SJSA1 (cell line): ENCODE measurements around the gene ZNF316. TPM values are rescaled to one million over a fixed set of nuclear protein-coding genes. Genes with fewer than 3 reads are reported as not detected.

Experiments used
- DNase-seq, 2 experiments: peaks; one replicate each; pipeline ENCODE4 v3.0.0-alpha.2; 2015 to 2020; ENCODE audit warnings: low spot score in 2 of 2, low read depth in 1 of 2
- H3K27ac ChIP-seq: fragments of 250-450 bp; sonication (Bioruptor Pico); 2 replicates; pipeline ENCODE4 v1.5.1; 2020; ENCODE audit warnings: mild to moderate bottlenecking, moderate library complexity
- H3K27me3 ChIP-seq: fragments of 250-450 bp; sonication (Bioruptor Pico); replicated peaks from 2 replicates; pipeline ENCODE4 v1.5.1; 2020; ENCODE audit warnings: mild to moderate bottlenecking, moderate library complexity
- H3K36me3 ChIP-seq: fragments of 250-450 bp; sonication (Bioruptor Pico); 2 replicates; pipeline ENCODE4 v1.5.1; 2020; ENCODE audit warnings: mild to moderate bottlenecking
- H3K4me1 ChIP-seq: fragments of 250-450 bp; sonication (Bioruptor Pico); replicated peaks from 2 replicates; pipeline ENCODE4 v1.6.1; 2021; ENCODE audit warnings: mild to moderate bottlenecking
- H3K4me3 ChIP-seq: fragments of 250-450 bp; sonication (Bioruptor Pico); 2 replicates; pipeline ENCODE4 v1.5.1; 2020; ENCODE audit warnings: mild to moderate bottlenecking
- H3K9me3 ChIP-seq: fragments of 250-450 bp; sonication (Bioruptor Pico); replicated peaks from 2 replicates; pipeline ENCODE4 v1.5.1; 2020; ENCODE audit warnings: mild to moderate bottlenecking
- total RNA-seq: library from RNA; depleted of rRNA; stranded (reverse); fragments of >200 nt; shearing (Covaris generic); gene quantifications from 2 replicates; pipeline ENCODE4 v1.2.3, GENCODE V29; 2014

Gene ZNF316
- total RNA-seq, 1 experiment from 2014 or later = 11.6 TPM

DNA sequence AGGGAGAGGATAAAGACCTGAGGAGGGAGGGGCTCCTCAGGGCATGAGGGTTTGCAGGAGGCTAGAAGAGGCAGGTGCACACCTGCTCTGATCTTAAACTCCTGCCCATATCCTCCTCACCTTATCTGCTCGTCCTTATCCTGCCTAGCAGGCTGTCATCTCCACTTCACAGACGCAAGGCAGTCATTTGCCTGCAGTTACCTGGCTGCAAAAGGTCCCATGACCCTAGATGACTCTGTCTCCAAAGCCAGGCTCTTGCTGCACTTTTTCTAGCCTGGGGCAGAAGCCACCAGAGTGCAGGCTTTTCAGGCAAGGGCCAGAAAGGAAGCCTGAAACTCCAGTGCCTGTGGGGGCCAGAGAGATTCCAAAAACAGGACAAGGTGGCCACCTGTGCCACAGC lies 23.4 kb upstream of the ZNF316 start:
- no peak overlapping the region for H3K27ac ChIP-seq
- H3K9me3 ChIP-seq = no peaks in the 10 kb centered on the region
- no peak overlapping the region for H3K4me3 ChIP-seq
- H3K27me3 ChIP-seq = peaks cover 48% of the 10 kb centered on the region
- H3K36me3 ChIP-seq = peaks cover 6% of the 10 kb centered on the region
- no peak for DNase-seq
- peaks cover 3% of the 10 kb centered on the region; the same call in 1 of the 2 replicates for H3K4me1 ChIP-seq

DNA sequence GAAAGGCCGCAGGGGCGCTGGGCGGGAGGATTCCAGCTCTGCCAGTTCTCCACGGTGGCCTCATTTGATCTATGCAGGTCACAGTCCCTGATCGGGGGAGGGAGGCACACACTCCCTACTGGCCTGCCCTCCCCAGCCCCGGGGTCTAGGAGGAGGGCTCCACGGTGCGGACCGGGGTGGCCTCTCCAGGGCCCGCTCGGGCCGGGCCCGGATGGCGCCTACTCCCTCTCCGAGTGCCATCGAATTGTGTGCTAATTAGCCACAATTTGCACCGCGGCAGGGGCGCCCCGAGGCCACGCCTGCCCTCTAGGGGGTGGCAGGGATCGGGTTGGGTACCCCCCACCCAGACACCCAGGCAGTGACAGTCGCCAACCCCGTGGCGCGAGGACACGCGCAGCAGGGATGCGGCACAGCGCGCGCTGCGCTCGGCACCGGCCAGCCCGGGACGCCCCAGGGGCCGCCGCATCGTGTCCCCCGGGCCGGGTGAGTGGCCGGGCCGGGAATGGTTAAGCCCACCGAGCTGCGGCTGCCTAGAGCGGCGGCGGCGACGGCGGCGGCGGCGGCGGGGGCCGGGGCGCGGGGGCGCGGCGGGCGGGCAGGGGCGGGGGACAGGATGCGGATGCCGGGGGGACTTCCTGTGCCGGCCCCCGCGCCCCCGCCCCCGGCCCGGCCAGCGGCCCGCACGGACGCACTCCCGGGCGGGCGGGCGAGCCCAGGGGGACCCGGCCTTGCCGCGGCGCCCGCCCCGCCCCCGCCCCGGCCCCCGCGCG lies 22.0 kb upstream of the ZNF316 start, which contains the start of gene ZNF853:
Gene ZNF853 (plus strand): TSS at position 658 of the 770 bp plus-strand sequence. CDS start 565 bp downstream, outside the sequence.
- no peak within 1 kb of the TSS for H3K27ac ChIP-seq
- H3K4me1 ChIP-seq = peaks cover 3% of the 10 kb centered on the region; the same call in 1 of the 2 replicates
- no peaks in the 10 kb centered on the region for H3K9me3 ChIP-seq
- no peaks in the 10 kb centered on the region for H3K36me3 ChIP-seq
- H3K4me3 ChIP-seq = peak within 1 kb of the TSS; percentile 21; the same call in 1 of the 2 replicates
- peaks cover 55% of the 10 kb centered on the region for H3K27me3 ChIP-seq
- no peak for DNase-seq

DNA sequence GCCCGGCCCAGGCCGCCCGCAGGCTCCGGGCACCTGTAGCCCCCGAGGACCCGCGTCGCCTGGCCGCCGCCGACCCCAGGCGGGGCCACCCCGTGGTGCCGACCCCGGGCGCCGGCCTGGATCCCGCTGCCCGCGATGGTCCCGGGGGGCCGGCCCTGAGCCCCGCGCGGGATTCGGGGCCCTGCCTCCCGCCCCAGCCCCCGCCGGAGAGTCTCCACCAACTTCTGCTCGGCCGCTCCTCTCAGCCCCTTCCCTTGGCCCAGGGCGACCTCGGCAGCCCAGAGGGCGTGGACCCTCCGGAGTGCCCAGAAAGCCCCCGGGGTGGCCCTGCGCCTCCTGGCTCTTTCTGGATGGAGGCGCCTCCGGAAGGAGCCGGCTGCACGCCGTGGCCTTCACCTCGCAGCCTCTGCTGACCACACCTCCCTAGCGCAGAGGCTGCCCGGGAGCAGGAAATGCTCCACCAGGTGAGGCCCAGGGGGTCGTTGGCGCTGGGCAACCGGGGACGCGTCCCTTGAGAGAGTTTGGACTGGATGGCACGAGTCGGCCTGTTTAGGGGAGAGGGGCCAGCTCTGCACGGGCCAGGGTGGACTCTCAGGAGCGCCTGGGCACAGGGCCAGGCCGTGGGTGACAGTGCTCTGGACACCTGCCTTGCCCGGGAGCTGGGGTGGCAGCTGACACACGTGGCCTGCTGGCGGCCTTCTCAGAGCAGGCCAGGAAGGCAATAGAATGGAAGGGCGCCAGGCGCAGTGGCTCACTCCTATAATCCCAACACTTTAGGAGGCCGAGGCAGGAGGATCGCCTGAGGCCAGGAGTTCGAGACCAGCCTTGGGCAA lies 21.2 kb upstream of the ZNF316 start:
- no peak for DNase-seq
- H3K9me3 ChIP-seq = no peaks in the 10 kb centered on the region
- no peaks in the 10 kb centered on the region for H3K36me3 ChIP-seq
- peaks cover 3% of the 10 kb centered on the region; the same call in 1 of the 2 replicates for H3K4me1 ChIP-seq
- H3K27ac ChIP-seq = no peak overlapping the region
- H3K27me3 ChIP-seq = peaks cover 57% of the 10 kb centered on the region
- H3K4me3 ChIP-seq = peak overlapping the region; percentile 21; the same call in 1 of the 2 replicates

DNA sequence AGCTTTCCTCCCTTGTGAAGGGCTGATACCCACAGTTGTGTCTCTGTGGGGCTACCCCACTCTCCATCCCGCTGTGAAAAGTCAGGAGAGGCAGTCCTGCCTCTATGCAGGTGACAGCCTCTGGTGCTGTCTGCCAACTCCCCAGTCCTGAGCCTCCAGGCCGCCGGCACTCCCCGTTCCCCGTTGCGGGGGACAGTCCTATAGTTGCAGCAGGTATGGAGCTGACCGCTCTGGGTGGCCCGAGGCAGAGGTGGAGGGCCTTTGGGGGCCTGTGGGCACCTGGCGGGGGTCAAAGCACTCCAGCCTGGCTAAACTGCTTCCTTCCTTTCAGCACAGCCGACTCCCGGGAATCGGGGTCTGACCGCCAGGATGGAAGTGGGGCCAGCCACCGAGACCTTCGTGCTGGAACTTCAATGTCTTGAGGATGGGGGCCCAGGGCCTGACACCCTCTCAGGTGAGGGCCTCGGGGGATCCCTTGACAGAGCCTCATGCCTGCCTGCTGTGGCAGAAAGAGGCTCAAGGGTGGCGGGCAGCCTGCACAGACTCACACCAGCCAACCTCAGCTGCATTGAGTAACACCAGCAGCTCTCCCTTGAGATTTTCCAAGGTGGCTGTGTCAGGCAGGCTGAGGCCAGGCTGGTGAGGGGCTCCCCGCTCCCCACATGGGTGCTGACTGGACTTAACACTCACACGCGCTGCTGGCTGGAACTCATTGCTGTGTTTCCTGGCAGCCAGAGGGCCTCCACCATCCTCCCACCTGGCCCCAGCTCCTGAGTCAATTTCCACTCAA lies 20.1 kb upstream of the ZNF316 start:
- DNase-seq = no peak
- H3K27ac ChIP-seq = no peak overlapping the region

DNA sequence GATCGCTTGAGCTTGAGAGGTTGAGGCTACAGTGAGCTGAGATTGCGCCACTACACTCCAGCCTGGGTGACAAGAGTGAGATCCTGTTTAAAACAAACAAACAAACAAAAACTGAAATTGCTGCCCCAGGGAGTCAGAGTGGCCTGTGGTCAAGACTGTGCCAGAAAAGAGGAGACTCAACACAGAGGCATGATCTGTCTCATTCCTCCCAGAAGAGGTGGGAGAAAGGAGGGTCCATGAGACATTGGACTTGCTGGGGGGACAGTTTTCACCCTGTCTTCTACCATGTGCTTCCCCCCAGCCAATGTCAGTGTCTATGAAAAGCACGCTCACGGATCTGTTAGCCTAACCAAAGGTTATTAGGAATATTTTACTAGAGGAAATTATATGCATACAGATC lies 18.5 kb upstream of the ZNF316 start:
- DNase-seq = no peak

More for the DNA sequence above, 20.1 kb upstream of the ZNF316 start:
- no peaks in the 10 kb centered on the region for H3K9me3 ChIP-seq
- H3K36me3 ChIP-seq = no peaks in the 10 kb centered on the region
- peaks cover 3% of the 10 kb centered on the region; the same call in 1 of the 2 replicates for H3K4me1 ChIP-seq
- H3K4me3 ChIP-seq = no peak overlapping the region
- peaks cover 57% of the 10 kb centered on the region for H3K27me3 ChIP-seq

DNA sequence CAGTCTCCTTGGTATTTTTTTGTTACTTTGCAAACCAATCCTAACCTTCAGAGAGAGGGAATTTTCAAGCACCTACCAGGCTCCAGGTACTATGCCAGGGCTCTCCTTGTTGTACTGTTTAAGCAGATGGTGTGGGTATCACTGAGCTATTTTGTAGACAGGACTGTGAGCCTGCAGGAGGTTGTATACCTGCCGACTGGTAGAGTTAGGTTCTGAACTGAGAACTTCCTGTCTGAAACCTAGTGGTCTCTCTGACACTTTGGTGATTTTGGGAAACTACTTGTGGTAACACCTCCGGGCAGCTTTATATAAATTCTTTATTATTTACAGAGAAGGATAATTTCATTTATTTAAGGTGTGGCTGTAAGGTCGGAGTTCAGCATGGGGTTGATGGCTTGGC lies 17.2 kb upstream of the ZNF316 start:
- Histone ChIP-seq H3K27me3 (peaks cover 40% of the 10 kb centered on the region), H3K4me3 (no peak overlapping the region), H3K9me3 (no peaks in the 10 kb centered on the region), H3K4me1 (peaks cover 3% of the 10 kb centered on the region; the same call in 1 of the 2 replicates), H3K27ac (no peak overlapping the region), H3K36me3 (no peaks in the 10 kb centered on the region)
- DNase-seq = no peak

More for the DNA sequence above, 18.5 kb upstream of the ZNF316 start:
- Histone ChIP-seq H3K27ac (no peak overlapping the region), H3K27me3 (peaks cover 54% of the 10 kb centered on the region), H3K36me3 (no peaks in the 10 kb centered on the region), H3K4me1 (peaks cover 3% of the 10 kb centered on the region; the same call in 1 of the 2 replicates), H3K4me3 (no peak overlapping the region), H3K9me3 (no peaks in the 10 kb centered on the region)

DNA sequence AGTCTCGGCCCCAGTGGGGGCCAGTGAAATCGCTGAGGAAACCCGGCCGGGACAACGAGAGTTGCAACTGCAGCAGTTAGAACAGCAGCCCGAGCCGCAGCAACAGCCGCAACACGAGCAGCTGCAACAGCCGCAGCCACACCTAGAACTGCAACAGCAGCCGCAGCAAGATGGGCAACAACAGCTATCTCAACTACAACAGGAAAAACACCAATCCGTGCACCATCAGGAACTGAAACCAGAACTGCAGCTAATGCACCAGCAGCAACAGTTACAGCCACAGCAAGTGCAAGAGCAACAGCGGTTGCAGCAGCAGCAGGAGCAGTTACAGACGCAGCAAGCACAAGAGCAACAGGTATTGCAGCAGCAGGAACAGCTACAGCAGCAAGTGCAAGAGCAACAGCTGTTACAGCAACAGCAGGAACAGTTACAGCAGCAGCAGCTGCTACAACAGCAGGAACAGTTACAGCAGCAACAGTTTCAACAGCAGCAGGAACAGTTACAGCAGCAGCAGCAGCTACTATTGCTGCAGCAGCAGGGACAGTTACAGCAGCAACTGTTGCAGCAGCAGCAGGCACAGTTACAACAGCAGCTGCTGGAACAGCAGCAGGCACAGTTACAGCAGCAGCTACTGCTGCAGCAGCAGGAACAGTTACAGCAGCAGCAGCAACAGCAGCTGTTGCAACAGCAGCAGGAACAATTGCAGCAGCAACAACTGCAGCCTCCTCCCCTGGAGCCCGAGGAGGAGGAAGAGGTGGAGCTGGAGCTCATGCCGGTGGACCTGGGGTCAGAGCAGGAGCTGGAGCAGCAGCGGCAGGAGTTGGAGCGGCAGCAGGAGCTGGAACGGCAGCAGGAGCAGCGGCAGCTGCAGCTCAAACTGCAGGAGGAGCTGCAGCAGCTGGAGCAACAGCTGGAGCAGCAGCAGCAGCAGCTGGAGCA lies 15.7 kb upstream of the ZNF316 start:
- H3K36me3 ChIP-seq = no peaks in the 10 kb centered on the region
- DNase-seq = no peak
- H3K27me3 ChIP-seq = peaks cover 29% of the 10 kb centered on the region
- H3K4me3 ChIP-seq = no peak overlapping the region
- no peak overlapping the region for H3K27ac ChIP-seq
- no peaks in the 10 kb centered on the region for H3K4me1 ChIP-seq
- H3K9me3 ChIP-seq = no peaks in the 10 kb centered on the region

DNA sequence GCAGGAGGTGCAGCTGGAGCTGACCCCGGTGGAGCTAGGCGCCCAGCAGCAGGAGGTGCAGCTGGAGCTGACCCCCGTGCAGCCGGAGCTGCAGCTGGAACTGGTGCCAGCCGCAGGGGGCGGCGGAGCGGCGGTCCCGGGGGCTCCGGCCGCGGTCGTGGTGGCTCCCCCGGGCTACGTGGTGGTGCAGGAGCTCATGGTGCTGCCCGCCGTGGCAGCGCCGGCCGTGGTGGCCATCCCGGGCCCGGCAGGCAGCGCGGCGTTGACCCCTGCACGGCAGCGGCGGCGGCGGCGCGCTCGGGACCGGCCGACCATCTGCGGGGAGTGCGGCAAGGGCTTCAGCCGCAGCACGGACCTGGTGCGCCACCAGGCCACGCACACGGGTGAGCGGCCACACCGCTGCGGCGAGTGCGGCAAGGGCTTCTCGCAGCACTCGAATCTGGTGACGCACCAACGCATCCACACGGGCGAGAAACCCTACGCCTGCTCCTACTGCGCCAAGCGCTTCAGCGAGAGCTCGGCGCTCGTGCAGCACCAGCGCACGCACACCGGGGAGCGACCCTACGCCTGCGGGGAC lies 14.9 kb upstream of the ZNF316 start:
- Histone ChIP-seq H3K9me3 (no peaks in the 10 kb centered on the region), H3K4me3 (no peak overlapping the region), H3K36me3 (no peaks in the 10 kb centered on the region), H3K4me1 (no peaks in the 10 kb centered on the region), H3K27me3 (peaks cover 24% of the 10 kb centered on the region), H3K27ac (no peak overlapping the region)
- no peak for DNase-seq

DNA sequence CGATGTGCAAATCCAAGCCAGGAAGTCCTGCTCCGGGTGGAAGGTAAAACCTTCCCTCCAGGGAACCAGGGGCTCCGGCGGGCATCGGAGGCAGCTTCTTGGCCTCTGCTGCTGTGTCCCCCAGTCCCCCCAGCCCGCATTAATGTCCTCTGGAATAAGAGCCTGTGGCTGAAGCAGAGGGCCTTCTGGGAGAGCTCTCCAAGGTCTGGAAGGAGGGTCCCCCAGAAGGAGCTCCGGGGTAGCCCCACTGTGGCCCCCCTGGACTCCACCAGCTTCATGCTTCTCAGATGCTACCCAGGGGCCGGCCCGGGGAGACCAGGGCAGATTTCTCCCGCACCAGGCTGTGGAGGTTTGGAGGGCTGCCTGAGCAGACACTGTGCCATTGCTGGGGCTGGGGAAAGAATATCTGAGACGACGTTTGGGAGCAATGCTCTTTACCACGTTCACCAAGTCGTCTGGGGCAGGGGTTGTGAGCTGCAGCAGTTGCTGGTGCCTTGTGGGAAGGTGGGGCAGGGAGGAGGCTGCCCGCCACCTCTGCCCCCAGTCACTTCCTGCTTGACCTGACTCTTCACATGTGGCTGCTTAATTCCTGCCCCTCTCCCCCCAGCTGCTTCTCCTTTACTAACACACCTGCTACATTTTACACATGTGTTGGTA lies 13.4 kb upstream of the ZNF316 start:
- no peaks in the 10 kb centered on the region for H3K4me1 ChIP-seq
- H3K27me3 ChIP-seq = peaks cover 9% of the 10 kb centered on the region; the same call in 1 of the 2 replicates
- H3K27ac ChIP-seq = no peak overlapping the region
- no peak for DNase-seq
- no peak overlapping the region for H3K4me3 ChIP-seq
- H3K9me3 ChIP-seq = no peaks in the 10 kb centered on the region
- H3K36me3 ChIP-seq = no peaks in the 10 kb centered on the region

DNA sequence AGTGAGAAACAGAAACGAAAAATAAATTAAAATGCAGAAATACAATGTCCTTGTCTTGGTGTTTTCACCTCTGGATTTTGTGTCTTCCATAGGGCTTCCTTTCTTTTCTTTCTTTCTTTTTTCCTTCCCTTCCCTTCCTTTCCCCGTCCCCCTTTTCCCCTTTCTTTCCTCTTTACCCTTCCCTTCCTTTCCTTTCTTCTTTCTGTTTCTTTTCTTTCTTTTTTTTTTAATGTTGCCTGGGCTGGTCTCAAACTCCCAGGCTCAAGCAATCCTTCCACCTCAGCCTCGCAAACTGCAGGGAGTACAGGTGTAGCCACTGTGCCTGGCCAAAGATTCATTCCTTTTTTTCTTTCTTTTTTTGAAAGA lies 12.9 kb upstream of the ZNF316 start:
- Histone ChIP-seq H3K27me3 (peaks cover 8% of the 10 kb centered on the region; the same call in 1 of the 2 replicates), H3K27ac (no peak overlapping the region), H3K36me3 (no peaks in the 10 kb centered on the region), H3K4me3 (no peak overlapping the region), H3K9me3 (no peaks in the 10 kb centered on the region), H3K4me1 (no peaks in the 10 kb centered on the region)
- no peak for DNase-seq

DNA sequence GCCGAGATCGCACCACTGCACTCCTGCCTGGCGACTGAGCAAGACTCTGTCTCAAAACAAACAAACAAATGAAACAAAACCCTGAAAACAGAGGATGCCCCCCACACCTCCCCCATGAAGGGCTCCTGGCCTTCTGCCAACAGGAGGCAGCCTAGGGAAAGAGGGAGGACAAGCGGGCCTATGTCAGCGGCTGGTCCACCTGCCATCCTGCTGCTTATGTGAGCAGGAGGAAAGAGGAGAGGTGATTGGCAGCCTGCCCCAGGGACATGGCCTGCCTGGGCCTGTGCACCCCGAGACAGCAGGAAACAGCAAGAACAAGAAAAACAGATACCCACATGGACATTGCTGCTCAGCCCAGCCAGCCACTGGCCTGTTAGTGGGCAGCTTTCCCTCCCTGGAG lies 9.1 kb upstream of the ZNF316 start:
- Histone ChIP-seq H3K27me3 (no peaks in the 10 kb centered on the region), H3K36me3 (no peaks in the 10 kb centered on the region), H3K9me3 (no peaks in the 10 kb centered on the region), H3K27ac (no peak overlapping the region), H3K4me1 (no peaks in the 10 kb centered on the region), H3K4me3 (no peak overlapping the region)
- DNase-seq = no peak
